HepG2 (cell line): Measurements from ENCODE around the gene CAMK2D. TPM values are rescaled to one million over a fixed set of nuclear protein-coding genes. Genes with fewer than 3 reads are reported as not detected.
A peak's percentile ranks its signal among the peaks of the same experiment; 100 is the strongest.

ENCODE experiments used
- KAT2B ChIP-seq: fragments of 150-350 bp; IDR thresholded peaks from 2 replicates; pipeline ENCODE4 v1.6.1; 2014; ENCODE audit warnings: low read depth, low read length, borderline replicate concordance
- KLF16 ChIP-seq, 2 experiments: sonication (generic) in 1 of 2; formaldehyde crosslinking in 1 of 2; IDR thresholded peaks; 2 replicates each; pipeline versions ENCODE4 v1.6.1 to v1.8.0; 2016 to 2023; ENCODE audit warnings: missing genetic modification reagents in 2 of 2, missing compliant biosample characterization in 1 of 2
- NFKBIZ ChIP-seq: IDR thresholded peaks from 2 replicates; pipeline ENCODE4 v1.6.1; 2018; ENCODE audit warnings: missing genetic modification reagents, missing compliant biosample characterization
- PHF5A ChIP-seq: IDR thresholded peaks from one replicate; pipeline ENCODE4 v1.6.1; 2018; ENCODE audit warnings: low read depth, missing genetic modification reagents; ENCODE audit not compliant: unreplicated experiment
- REPIN1 ChIP-seq: sonication (generic); formaldehyde crosslinking; IDR thresholded peaks from 2 replicates; pipeline ENCODE4 v1.8.0; 2022; ENCODE audit warnings: missing genetic modification reagents, low read depth, mild to moderate bottlenecking, borderline replicate concordance
- SOX6 ChIP-seq, 2 experiments: fragments of 450-650 bp in 1 of 2; sonication (generic) in 1 of 2; formaldehyde crosslinking in 1 of 2; IDR thresholded peaks; 2 replicates each; pipeline versions ENCODE4 v1.4.0 to v1.6.1; 2017 to 2020; ENCODE audit warnings: antibody characterized with exemption in 1 of 2, mild to moderate bottlenecking in 1 of 2, missing genetic modification reagents in 1 of 2
- ZHX2 ChIP-seq, 2 experiments: sonication (generic) in 1 of 2; formaldehyde crosslinking in 1 of 2; IDR thresholded peaks; 2 replicates each; pipeline versions ENCODE4 v1.6.1 to v1.9.0; 2014 to 2022; ENCODE audit warnings: antibody characterized with exemption in 1 of 2, borderline replicate concordance in 1 of 2, inconsistent platforms in 1 of 2, low read depth in 1 of 2, missing genetic modification reagents in 1 of 2
- ZNF263 ChIP-seq: sonication (generic); formaldehyde crosslinking; IDR thresholded peaks from 2 replicates; pipeline ENCODE4 v1.4.0; 2020; ENCODE audit warnings: missing genetic modification reagents
- ZNF292 ChIP-seq: sonication (generic); formaldehyde crosslinking; IDR thresholded peaks from 2 replicates; pipeline ENCODE4 v1.8.1; 2022; ENCODE audit warnings: mild to moderate bottlenecking, low read depth, missing genetic modification reagents, borderline replicate concordance
- ZNF788 ChIP-seq: sonication (generic); formaldehyde crosslinking; IDR thresholded peaks from 2 replicates; pipeline ENCODE4 v1.5.0; 2020; ENCODE audit warnings: mild to moderate bottlenecking, missing genetic modification reagents, borderline replicate concordance
- polyA plus RNA-seq, 8 experiments: library from polyadenylated mRNA; depleted of rRNA in 3 of 8; stranded (reverse) in 7 of 8; unstranded in 1 of 8; fragments of >200 nt; fragmentation: Illumina TruSeq in 4 of 8; extraction: Trizol in 4 of 8; gene quantifications; 2 replicates each; pipeline versions ENCODE4 v1.2.1 to v1.2.3, GENCODE V29; 2011 to 2016; ENCODE audit warnings: low read depth in 4 of 8, missing spikeins in 1 of 8, mixed read lengths in 1 of 8; ENCODE audit not compliant: insufficient read depth in 1 of 8
- total RNA-seq, 5 experiments: library from RNA; depleted of rRNA; stranded (reverse); fragments of >200 nt; fragmentation: Illumina TruSeq; extraction: Trizol; gene quantifications; 2 replicates each; pipeline ENCODE4 v1.2.3, GENCODE V29; 2016; ENCODE audit warnings: low read depth in 1 of 5
- TF ChIP-seq, protein P1 (sequence below): sonication (generic); formaldehyde crosslinking; IDR thresholded peaks from 2 replicates; pipeline ENCODE4 v1.8.0; 2022; ENCODE audit warnings: missing genetic modification reagents, mild to moderate bottlenecking, inconsistent platforms, borderline replicate concordance
- TF ChIP-seq, protein P2 (sequence below): sonication (generic); formaldehyde crosslinking; IDR thresholded peaks from 2 replicates; pipeline ENCODE4 v1.4.0; 2020; ENCODE audit warnings: missing genetic modification reagents; ENCODE audit errors: not compliant biosample characterization
- TF ChIP-seq, protein P3 (sequence below): sonication (generic); formaldehyde crosslinking; IDR thresholded peaks from 2 replicates; pipeline ENCODE4 v1.4.0; 2020; ENCODE audit warnings: low read depth, missing genetic modification reagents
- TF ChIP-seq, protein P4 (sequence below): IDR thresholded peaks from 2 replicates; pipeline ENCODE4 v1.6.1; 2016

CAMK2D gene
- total and polyA plus RNA-seq, 2 of the 13 experiments (the other 11 are each of a cell fraction or from before 2014, with no cell fraction given) = 18.0 to 65.4 TPM

DNA sequence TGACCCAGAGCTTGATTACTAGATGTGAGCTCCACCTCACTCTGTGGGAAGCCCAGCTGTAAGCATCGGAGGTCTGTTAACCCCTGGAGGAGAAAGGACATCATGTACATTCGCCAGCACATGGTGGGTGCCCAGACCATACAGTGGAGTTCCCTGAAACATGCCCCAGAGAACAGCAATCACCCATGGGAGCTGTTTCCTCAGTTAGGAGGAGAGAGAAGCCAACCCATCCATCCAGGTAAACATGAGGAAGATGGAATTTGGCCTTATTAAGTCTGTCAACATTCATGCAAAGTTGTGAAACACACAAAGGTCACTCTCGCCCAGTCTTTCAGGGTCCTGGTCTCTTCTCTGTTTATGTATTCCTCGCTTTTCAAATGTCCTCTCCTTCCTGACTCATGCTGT lies 357.4 kb downstream of the CAMK2D start (continued):
- TF ChIP-seq, protein P1, sequence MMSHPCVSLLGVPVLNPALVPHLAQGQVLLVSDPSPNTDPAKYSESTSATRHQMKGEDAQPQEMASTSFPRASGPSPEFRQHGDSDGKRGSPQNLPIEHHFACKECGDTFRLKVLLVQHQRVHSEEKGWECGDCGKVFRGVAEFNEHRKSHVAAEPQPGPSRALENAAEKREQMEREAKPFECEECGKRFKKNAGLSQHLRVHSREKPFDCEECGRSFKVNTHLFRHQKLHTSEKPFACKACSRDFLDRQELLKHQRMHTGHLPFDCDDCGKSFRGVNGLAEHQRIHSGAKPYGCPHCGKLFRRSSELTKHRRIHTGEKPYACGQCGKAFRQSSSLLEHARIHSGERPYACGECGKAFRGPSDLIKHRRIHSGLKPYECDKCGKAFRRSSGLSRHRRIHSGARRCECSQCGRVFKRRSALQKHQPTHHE (CRISPR knock-in tag) = 0 out of 2 replicates have a peak, but pooled peaks have one; percentile 62
- TF ChIP-seq NFKBIZ (peak; percentile 68; the same call in 1 of the 2 replicates), ZNF292 (CRISPR knock-in tag) (no peak; the same call in 1 of the 2 replicates), KLF16 (CRISPR knock-in tag; IDR thresholded peaks at IDR 0.05) (0 out of 4 replicates have a peak, but pooled peaks of 1 of the 2 experiments have one; percentile 29), ZNF263 (CRISPR knock-in tag) (peak; percentile 59), REPIN1 (CRISPR knock-in tag) (peak; percentile 53; the same call in 1 of the 2 replicates), KAT2B (no peak), SOX6 (IDR thresholded peaks at IDR 0.05) (no peak), SOX6 (CRISPR knock-in tag; IDR thresholded peaks at IDR 0.05) (peak; percentile 83), ZHX2 (IDR thresholded peaks at IDR 0.05; ENCODE audit: low read depth) (no peak), ZHX2 (CRISPR knock-in tag; IDR thresholded peaks at IDR 0.05; ENCODE audit: borderline replicate concordance) (0 out of 2 replicates have a peak, but pooled peaks have one; percentile 39), PHF5A (CRISPR knock-in tag) (peak; percentile 64), ZNF788 (CRISPR knock-in tag) (peak; percentile 61; the same call in 1 of the 2 replicates)
- TF ChIP-seq, protein P2, sequence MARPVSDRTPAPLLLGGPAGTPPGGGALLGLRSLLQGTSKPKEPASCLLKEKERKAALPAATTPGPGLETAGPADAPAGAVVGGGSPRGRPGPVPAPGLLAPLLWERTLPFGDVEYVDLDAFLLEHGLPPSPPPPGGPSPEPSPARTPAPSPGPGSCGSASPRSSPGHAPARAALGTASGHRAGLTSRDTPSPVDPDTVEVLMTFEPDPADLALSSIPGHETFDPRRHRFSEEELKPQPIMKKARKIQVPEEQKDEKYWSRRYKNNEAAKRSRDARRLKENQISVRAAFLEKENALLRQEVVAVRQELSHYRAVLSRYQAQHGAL (CRISPR knock-in tag) = peak; percentile 54
- TF ChIP-seq, protein P3, sequence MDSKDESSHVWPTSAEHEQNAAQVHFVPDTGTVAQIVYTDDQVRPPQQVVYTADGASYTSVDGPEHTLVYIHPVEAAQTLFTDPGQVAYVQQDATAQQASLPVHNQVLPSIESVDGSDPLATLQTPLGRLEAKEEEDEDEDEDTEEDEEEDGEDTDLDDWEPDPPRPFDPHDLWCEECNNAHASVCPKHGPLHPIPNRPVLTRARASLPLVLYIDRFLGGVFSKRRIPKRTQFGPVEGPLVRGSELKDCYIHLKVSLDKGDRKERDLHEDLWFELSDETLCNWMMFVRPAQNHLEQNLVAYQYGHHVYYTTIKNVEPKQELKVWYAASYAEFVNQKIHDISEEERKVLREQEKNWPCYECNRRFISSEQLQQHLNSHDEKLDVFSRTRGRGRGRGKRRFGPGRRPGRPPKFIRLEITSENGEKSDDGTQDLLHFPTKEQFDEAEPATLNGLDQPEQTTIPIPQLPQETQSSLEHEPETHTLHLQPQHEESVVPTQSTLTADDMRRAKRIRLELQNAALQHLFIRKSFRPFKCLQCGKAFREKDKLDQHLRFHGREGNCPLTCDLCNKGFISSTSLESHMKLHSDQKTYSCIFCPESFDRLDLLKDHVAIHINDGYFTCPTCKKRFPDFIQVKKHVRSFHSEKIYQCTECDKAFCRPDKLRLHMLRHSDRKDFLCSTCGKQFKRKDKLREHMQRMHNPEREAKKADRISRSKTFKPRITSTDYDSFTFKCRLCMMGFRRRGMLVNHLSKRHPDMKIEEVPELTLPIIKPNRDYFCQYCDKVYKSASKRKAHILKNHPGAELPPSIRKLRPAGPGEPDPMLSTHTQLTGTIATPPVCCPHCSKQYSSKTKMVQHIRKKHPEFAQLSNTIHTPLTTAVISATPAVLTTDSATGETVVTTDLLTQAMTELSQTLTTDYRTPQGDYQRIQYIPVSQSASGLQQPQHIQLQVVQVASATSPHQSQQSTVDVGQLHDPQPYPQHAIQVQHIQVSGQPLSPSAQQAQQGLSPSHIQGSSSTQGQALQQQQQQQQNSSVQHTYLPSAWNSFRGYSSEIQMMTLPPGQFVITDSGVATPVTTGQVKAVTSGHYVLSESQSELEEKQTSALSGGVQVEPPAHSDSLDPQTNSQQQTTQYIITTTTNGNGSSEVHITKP (CRISPR knock-in tag) = no peak
- TF ChIP-seq, protein P4, sequence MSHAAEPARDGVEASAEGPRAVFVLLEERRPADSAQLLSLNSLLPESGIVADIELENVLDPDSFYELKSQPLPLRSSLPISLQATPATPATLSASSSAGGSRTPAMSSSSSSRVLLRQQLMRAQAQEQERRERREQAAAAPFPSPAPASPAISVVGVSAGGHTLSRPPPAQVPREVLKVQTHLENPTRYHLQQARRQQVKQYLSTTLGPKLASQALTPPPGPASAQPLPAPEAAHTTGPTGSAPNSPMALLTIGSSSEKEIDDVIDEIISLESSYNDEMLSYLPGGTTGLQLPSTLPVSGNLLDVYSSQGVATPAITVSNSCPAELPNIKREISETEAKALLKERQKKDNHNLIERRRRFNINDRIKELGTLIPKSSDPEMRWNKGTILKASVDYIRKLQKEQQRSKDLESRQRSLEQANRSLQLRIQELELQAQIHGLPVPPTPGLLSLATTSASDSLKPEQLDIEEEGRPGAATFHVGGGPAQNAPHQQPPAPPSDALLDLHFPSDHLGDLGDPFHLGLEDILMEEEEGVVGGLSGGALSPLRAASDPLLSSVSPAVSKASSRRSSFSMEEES (CRISPR knock-in tag) = peak; percentile 17; the same call in 1 of the 2 replicates
